CD14-positive monocyte (primary cell): ENCODE results near the gene HIPK3. TPM values are rescaled to one million over a fixed set of nuclear protein-coding genes. Genes with fewer than 3 reads are reported as not detected.
"Not testable (repeated sequence)": the region's sequence is repeated elsewhere in the genome, so short reads cannot be mapped to it uniquely, and the experiment has no call there.

Source experiments
- DNase-seq, 3 donors: peaks; one replicate each; pipeline ENCODE4 v3.0.0-alpha.2; 2011 to 2022
- H2AFZ ChIP-seq: 2 replicates; pipeline ENCODE4 v1.6.0; 2012; ENCODE audit warnings: mild to moderate bottlenecking, low read depth, low read length, inconsistent platforms; ENCODE audit not compliant: insufficient read depth, poor library complexity, severe bottlenecking
- H3K27ac ChIP-seq, 2 donors: 1 replicate in 1 of 2; 2 replicates in 1 of 2; pipeline ENCODE4 v1.5.1; 2012 to 2013; ENCODE audit warnings: low read length in 2 of 2, control low read depth in 1 of 2, inconsistent platforms in 1 of 2, low read depth in 1 of 2, mild to moderate bottlenecking in 1 of 2
- H3K27me3 ChIP-seq, 2 donors: one replicate each; pipeline versions ENCODE4 v1.6.0 to v1.6.1; 2011 to 2013; ENCODE audit warnings: low read length in 2 of 2; ENCODE audit not compliant: control insufficient read depth in 2 of 2, insufficient read depth in 2 of 2
- H3K36me3 ChIP-seq, 2 donors: replicated peaks in 1 of 2; 1 replicate in 1 of 2; 2 replicates in 1 of 2; pipeline versions ENCODE4 v1.5.1 to v1.6.1; 2012 to 2013; ENCODE audit warnings: low read length in 2 of 2, control low read depth in 1 of 2, inconsistent platforms in 1 of 2, mild to moderate bottlenecking in 1 of 2; ENCODE audit not compliant: insufficient read depth in 2 of 2, control insufficient read depth in 1 of 2
- H3K4me1 ChIP-seq, 2 donors: 1 replicate in 1 of 2; 2 replicates in 1 of 2; pipeline versions ENCODE4 v1.5.1 to v1.6.1; 2012 to 2013; ENCODE audit warnings: low read length in 2 of 2, control low read depth in 1 of 2, inconsistent platforms in 1 of 2, mild to moderate bottlenecking in 1 of 2, moderate library complexity in 1 of 2; ENCODE audit not compliant: insufficient read depth in 2 of 2, control insufficient read depth in 1 of 2
- H3K4me2 ChIP-seq: replicated peaks from 2 replicates; pipeline ENCODE3; 2012; ENCODE audit warnings: low read length, moderate library complexity, mild to moderate bottlenecking; ENCODE audit not compliant: poor library complexity, severe bottlenecking; ENCODE audit errors: extremely low read depth
- H3K4me3 ChIP-seq, 3 experiments: fragments of 200-600 bp in 1 of 3; sonication (generic) in 1 of 3; replicated peaks in 1 of 3; 1 replicate in 2 of 3; 2 replicates in 1 of 3; pipeline ENCODE4 v1.5.1; 2011 to 2013; ENCODE audit warnings: low read length in 3 of 3, mild to moderate bottlenecking in 3 of 3, control low read depth in 2 of 3, low read depth in 2 of 3, inconsistent platforms in 1 of 3, moderate library complexity in 1 of 3
- H3K79me2 ChIP-seq: 2 replicates; pipeline ENCODE4 v1.6.0; 2012; ENCODE audit warnings: mild to moderate bottlenecking, control low read depth, inconsistent platforms, low read length, moderate library complexity; ENCODE audit not compliant: insufficient read depth
- H3K9ac ChIP-seq: 2 replicates; pipeline ENCODE4 v1.6.0; 2017; ENCODE audit warnings: low read length, mild to moderate bottlenecking; ENCODE audit not compliant: insufficient read depth, poor library complexity, severe bottlenecking
- H3K9me3 ChIP-seq, 2 donors: replicated peaks in 1 of 2; 1 replicate in 1 of 2; 2 replicates in 1 of 2; pipeline versions ENCODE4 v1.5.1 to v1.6.1; 2012 to 2013; ENCODE audit warnings: low read length in 2 of 2, control low read depth in 1 of 2; ENCODE audit not compliant: control insufficient read depth in 1 of 2, insufficient read depth in 1 of 2
- H4K20me1 ChIP-seq: 2 replicates; pipeline ENCODE4 v1.6.0; 2012; ENCODE audit warnings: mild to moderate bottlenecking, low read length, control low read depth, moderate library complexity; ENCODE audit not compliant: insufficient read depth
- H3K27ac Mint-ChIP-seq, 7 donors: one replicate each; pipeline ENCODE4 v1.8.0; 2020; ENCODE audit warnings: mild to moderate bottlenecking in 7 of 7, mixed read lengths in 7 of 7, moderate library complexity in 6 of 7, inconsistent platforms in 2 of 7
- H3K27me3 Mint-ChIP-seq, 3 donors: one replicate each; pipeline ENCODE4 v1.8.0; 2021 to 2022; ENCODE audit warnings: low read depth in 3 of 3, mild to moderate bottlenecking in 3 of 3, mixed read lengths in 3 of 3, moderate library complexity in 3 of 3, inconsistent platforms in 1 of 3
- H3K36me3 Mint-ChIP-seq, 2 donors: one replicate each; pipeline ENCODE4 v1.8.0; 2020; ENCODE audit warnings: mixed read lengths in 2 of 2, inconsistent platforms in 1 of 2, mild to moderate bottlenecking in 1 of 2
- H3K4me1 Mint-ChIP-seq: one replicate; pipeline ENCODE4 v1.8.0; 2020; ENCODE audit warnings: mild to moderate bottlenecking, mixed read lengths
- H3K4me3 Mint-ChIP-seq, 2 donors: one replicate each; pipeline ENCODE4 v1.8.0; 2020; ENCODE audit warnings: mild to moderate bottlenecking in 2 of 2, mixed read lengths in 2 of 2, moderate library complexity in 1 of 2
- H3K9me3 Mint-ChIP-seq, 7 donors: one replicate each; pipeline ENCODE4 v1.8.0; 2020 to 2022; ENCODE audit warnings: mixed read lengths in 7 of 7, mild to moderate bottlenecking in 6 of 7, moderate library complexity in 6 of 7, inconsistent platforms in 2 of 7
- CTCF ChIP-seq: fragments of 200-600 bp; IDR thresholded peaks from one replicate; pipeline ENCODE4 v1.8.0; 2022; ENCODE audit warnings: antibody characterized with exemption, mild to moderate bottlenecking
- WGBS: methylation state at CpG from one replicate; pipeline ENCODE4 v1.1.5; 2013; ENCODE audit warnings: missing lambda C conversion rate; ENCODE audit not compliant: insufficient coverage; 5-methylcytosine and 5-hydroxymethylcytosine counted together
- intact Hi-C, 2 donors: fragments of 100-400 bp; cut with micrococcal nuclease; formaldehyde crosslinking; loops; one replicate each; pipeline versions ENCODE4 v1.15.0 to v1.15.1; 2023
- polyA plus RNA-seq, 3 donors: library from polyadenylated mRNA; depleted of rRNA in 1 of 3; unstranded in 2 of 3; stranded (reverse) in 1 of 3; fragments of 300-500 nt in 2 of 3; fragments of >200 nt in 1 of 3; fragmentation: Illumina TruSeq in 2 of 3; gene quantifications; 1 replicate in 2 of 3; 2 replicates in 1 of 3; pipeline ENCODE4 v1.2.3, GENCODE V29; 2012 to 2021

The HIPK3 gene
- polyA plus RNA-seq, 3 donors, result 62.0 to 68.6 (median 63.5) TPM

GRCh38 chr11:33214767-33215166 is 42.4 kb upstream of the HIPK3 start:
- no peak for TF ChIP-seq CTCF
- H3K9me3 Mint-ChIP-seq, result peaks cover 0 to 3% (median 0%) of the 10 kb centered on the region in 7 donors
- H3K4me1 ChIP-seq, result peaks cover 51 to 55% of the 10 kb centered on the region in 2 donors
- peaks cover 42% of the 10 kb centered on the region for H3K4me1 Mint-ChIP-seq
- H3K27ac ChIP-seq, result peak overlapping the region; percentile 74 to 80
- H3K4me3 ChIP-seq, result peak overlapping the region in 1 of 3 experiments; percentile 19
- no peaks in the 10 kb centered on the region for H3K9me3 ChIP-seq
- H3K36me3 ChIP-seq, result no peaks in the 10 kb centered on the region
- intact Hi-C loops, result loop anchor here in 1 of 2 donors (5.0 kb wide), 1 partner anchor 43 kb away; the partner anchor contains the start of gene HIPK3
- no peaks in the 10 kb centered on the region for H3K79me2 ChIP-seq
- peak overlapping the region; percentile 37 to 97 (median 92) for H3K27ac Mint-ChIP-seq
- H3K4me2 ChIP-seq, result no peak overlapping the region
- peaks cover 0 to 1% (median 0%) of the 10 kb centered on the region in 3 donors for H3K27me3 Mint-ChIP-seq
- H3K9ac ChIP-seq, result no peak overlapping the region
- DNase-seq, result no peak
- no peaks in the 10 kb centered on the region for H3K27me3 ChIP-seq
- peaks cover 0 to 2% of the 10 kb centered on the region in 2 donors for H3K36me3 Mint-ChIP-seq
- WGBS, result 49% methylated on average over 2 of the region's 2 CpGs
- no peak overlapping the region for H3K4me3 Mint-ChIP-seq
- no peak overlapping the region for H2AFZ ChIP-seq
- no peaks in the 10 kb centered on the region for H4K20me1 ChIP-seq

- H3K9ac ChIP-seq, H3K79me2 ChIP-seq, H3K27me3 Mint-ChIP-seq, H3K27ac ChIP-seq, H2AFZ ChIP-seq, H3K9me3 Mint-ChIP-seq, H3K4me3 ChIP-seq, H3K9me3 ChIP-seq, H3K36me3 ChIP-seq, DNase-seq, H3K27me3 ChIP-seq, H4K20me1 ChIP-seq, intact Hi-C loops, H3K4me3 Mint-ChIP-seq, H3K4me2 ChIP-seq, H3K36me3 Mint-ChIP-seq: not testable (repeated sequence)
- peaks cover 37 to 41% of the 10 kb centered on the region in 2 donors for H3K4me1 ChIP-seq
- Mint-ChIP-seq H3K4me1 (peaks cover 36% of the 10 kb centered on the region), H3K27ac (peak overlapping the region in 1 of 7 donors; percentile 37)
- WGBS, result no CpG with 5 or more reads among the region's 2 CpGs
These were observed 40.5 kb upstream of the HIPK3 start for GRCh38 chr11:33216676-33217075.
